H1 (cell line): ENCODE data around the gene CCDC174.

Experiments used
- ATF2 ChIP-seq: IDR thresholded peaks from 2 replicates; pipeline ENCODE4 v1.6.1; 2012; ENCODE audit warnings: low read length, inconsistent platforms
- CEBPB ChIP-seq: IDR thresholded peaks from 2 replicates; pipeline ENCODE4 v1.6.1; 2012; ENCODE audit warnings: low read depth, low read length
- CTCF ChIP-seq, 3 experiments: IDR thresholded peaks; 1 replicate in 2 of 3; 2 replicates in 1 of 3; pipeline versions ENCODE4 v1.5.1 to v1.6.1; 2011; ENCODE audit warnings: low read length in 3 of 3, mild to moderate bottlenecking in 3 of 3, inconsistent platforms in 2 of 3, low read depth in 1 of 3, moderate library complexity in 1 of 3; ENCODE audit not compliant: insufficient read depth in 1 of 3; ENCODE audit errors: control extremely low read depth in 1 of 3
- EZH2 ChIP-seq: fragments of 200-600 bp; sonication (generic); IDR thresholded peaks from 2 replicates; pipeline ENCODE4 v1.7.1; 2012; ENCODE audit warnings: low read depth, mild to moderate bottlenecking, moderate library complexity, low read length, inconsistent platforms; ENCODE audit not compliant: severe bottlenecking
- GTF2F1 ChIP-seq: IDR thresholded peaks from 2 replicates; pipeline ENCODE4 v1.6.1; 2012; ENCODE audit warnings: low read depth, low read length, improper control_type of control experiment, borderline replicate concordance
- HDAC2 ChIP-seq, 2 experiments: fragments of 300-600 bp in 1 of 2; sonication (generic) in 1 of 2; IDR thresholded peaks; 2 replicates each; pipeline ENCODE4 v1.6.1; 2011 to 2012; ENCODE audit warnings: low read depth in 2 of 2, low read length in 2 of 2, mild to moderate bottlenecking in 2 of 2, moderate library complexity in 2 of 2, borderline replicate concordance in 1 of 2, inconsistent platforms in 1 of 2
- MAFK ChIP-seq: IDR thresholded peaks from 2 replicates; pipeline ENCODE4 v1.6.1; 2012; ENCODE audit warnings: low read depth, mild to moderate bottlenecking, improper control_type of control experiment, low read length
- POLR2A ChIP-seq, 2 experiments: IDR thresholded peaks; 1 replicate in 1 of 2; 2 replicates in 1 of 2; pipeline ENCODE4 v1.6.1; 2011; ENCODE audit warnings: low read depth in 2 of 2, low read length in 2 of 2, mild to moderate bottlenecking in 2 of 2; ENCODE audit errors: control extremely low read depth in 1 of 2
- POLR2AphosphoS5 ChIP-seq: IDR thresholded peaks from 2 replicates; pipeline ENCODE4 v1.6.1; 2011; ENCODE audit warnings: low read depth, low read length
- ZNF274 ChIP-seq: IDR thresholded peaks from 2 replicates; pipeline ENCODE4 v1.7.0; 2012; ENCODE audit warnings: low read length, borderline replicate concordance; ENCODE audit errors: extremely low read depth

GRCh38 chr3:14687360-14687759 lies 35.8 kb downstream of the CCDC174 start:
- TF ChIP-seq CTCF (IDR thresholded peaks at IDR 0.05; ENCODE audit: control extremely low read depth in 1 of 3, insufficient read depth in 1 of 3, low read depth in 1 of 3, low read length in 3 of 3) (no peak), ZNF274 (no peak), HDAC2 (IDR thresholded peaks at IDR 0.05; ENCODE audit: borderline replicate concordance in 1 of 2, low read depth in 2 of 2, low read length in 2 of 2) (no peak), GTF2F1 (no peak), POLR2A (IDR thresholded peaks at IDR 0.05; ENCODE audit: control extremely low read depth in 1 of 2, low read depth in 2 of 2, low read length in 2 of 2) (no peak), POLR2AphosphoS5 (no peak), EZH2 (no peak), MAFK (no peak), ATF2 (no peak), CEBPB (no peak)
